GM19452 (cell line): ENCODE measurements around the gene SLC6A4.
"Not testable (repeated sequence)": the region's sequence is repeated elsewhere in the genome, so short reads cannot be mapped to it uniquely, and the experiment has no call there.

Source experiments
- ATAC-seq: cut with Tn5 transposase; IDR thresholded peaks from one replicate; pipeline ENCODE4 v1.9.1; 2021; ENCODE audit not compliant: unreplicated experiment

SLC6A4 gene

DNA sequence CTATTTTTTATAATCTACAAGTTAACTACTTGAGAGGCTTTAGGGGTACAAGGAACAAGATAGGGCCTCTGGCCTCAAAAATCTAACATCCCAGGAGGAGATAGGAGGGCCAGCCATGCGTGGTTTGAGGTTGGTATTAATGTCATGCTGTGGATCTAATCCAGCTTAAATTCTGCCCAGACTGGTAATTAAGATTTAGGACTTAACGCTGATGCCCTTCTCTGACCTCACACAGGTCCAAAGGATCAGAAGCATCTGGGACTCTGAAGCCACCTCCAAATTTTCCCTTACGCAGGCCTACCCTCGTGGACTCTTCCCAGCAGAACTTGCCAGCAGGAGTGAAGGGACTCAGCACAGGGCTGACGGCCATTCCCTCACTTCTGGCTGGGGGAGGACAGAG, 15.1 kb downstream of the SLC6A4 start:
- no peak for ATAC-seq

DNA sequence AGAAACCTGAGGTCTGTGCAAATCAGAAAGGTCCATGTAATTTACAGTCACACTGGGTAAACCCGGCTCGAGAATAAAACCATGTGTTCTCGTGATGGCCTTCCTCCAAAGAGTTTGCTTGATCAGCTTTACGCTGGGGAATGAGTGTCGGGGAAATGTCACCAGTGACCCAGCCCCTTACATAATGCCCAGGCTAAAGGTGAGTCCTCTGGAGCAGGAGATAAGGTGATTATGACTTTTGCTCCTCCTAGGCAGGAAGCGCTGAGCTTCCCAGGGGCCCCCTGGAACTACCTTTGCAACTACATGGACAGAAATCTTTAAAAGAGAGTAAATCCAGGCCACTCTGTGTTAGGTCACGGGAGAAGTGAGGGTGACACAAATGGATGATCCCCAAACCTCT, 15.7 kb downstream of the SLC6A4 start:
- no peak for ATAC-seq

DNA sequence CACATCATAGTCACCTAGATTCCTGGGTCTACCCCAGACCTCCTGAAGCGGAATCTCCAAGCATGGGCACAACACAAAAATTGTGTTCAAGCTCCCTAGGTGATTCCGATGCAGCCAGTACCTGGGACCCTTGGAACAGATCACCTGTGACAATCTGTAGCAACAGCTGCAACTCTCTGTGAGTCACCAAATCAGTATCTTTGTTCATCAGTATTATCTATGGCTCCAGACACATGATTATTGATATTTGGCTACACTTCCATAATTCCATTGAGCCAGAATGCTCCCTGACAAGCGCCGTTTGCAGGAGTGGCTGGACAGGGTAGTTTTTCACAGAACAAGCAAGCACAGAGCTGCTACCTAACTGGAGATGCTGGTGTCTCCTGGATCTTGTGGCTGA, 16.2 kb downstream of the SLC6A4 start:
- ATAC-seq: no peak

DNA sequence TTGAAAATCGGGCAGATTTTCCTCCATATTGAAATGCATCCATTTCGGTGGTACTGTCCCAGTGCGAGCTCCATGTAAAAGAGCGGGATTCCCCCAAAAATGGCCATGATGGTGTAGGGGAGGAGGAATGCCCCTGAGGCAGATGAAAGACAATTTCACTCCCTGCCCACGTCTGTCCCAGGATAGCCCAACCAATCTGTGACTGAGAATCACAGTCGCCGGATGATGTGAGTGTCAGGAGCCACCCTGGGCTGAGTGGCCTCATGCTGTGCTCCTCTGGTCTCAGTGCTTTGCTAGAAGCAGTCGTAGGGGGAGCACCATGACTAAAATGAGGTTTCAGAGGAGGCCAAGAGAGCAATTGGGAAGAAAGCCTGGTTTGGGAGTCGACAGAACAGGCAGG, 16.7 kb downstream of the SLC6A4 start:
- no peak for ATAC-seq

DNA sequence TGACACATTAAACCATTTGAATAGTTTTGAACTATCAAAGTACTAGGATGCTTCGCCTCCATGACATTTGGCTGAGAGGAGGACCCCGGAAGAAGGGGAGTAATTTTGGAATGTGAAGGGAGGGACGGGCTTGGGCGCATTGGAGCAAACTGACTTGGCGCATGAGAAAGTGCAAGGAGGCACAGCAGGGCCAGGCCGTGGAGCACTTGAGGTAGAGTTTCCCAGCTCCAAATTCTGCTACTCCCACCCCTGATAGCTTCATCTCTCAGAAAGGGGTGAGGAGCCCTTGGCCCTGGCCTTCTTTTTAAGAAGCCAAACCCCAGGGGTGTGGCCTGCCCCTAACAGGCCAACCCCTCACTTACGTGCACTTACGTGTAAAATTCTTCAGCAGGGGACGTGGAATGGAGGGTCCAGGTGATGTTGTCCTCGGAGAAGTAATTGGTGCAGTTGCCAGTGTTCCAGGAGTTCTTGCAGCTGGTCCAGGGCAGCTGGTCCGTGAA, 17.7 kb downstream of the SLC6A4 start:
- no peak for ATAC-seq

DNA sequence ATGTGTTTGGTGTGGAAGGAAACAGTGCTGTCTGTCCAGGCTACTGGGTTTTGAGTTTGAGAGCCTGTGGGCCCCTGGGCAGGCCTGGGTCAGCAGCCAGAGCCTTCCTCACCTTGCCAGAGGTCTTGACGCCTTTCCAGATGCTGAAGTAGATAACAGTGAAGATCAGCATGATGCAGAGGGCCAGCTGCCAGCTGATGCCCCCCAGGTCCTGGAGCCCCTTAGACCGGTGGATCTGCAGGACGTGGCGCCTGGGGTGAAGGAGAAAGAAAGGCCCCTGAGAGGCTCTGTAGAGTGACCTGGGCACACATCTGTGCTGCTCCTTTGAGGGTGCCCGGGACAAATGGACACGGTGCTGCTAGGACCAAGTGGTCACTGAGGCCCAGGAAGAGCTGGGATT, 18.4 kb downstream of the SLC6A4 start:
- ATAC-seq: no peak

DNA sequence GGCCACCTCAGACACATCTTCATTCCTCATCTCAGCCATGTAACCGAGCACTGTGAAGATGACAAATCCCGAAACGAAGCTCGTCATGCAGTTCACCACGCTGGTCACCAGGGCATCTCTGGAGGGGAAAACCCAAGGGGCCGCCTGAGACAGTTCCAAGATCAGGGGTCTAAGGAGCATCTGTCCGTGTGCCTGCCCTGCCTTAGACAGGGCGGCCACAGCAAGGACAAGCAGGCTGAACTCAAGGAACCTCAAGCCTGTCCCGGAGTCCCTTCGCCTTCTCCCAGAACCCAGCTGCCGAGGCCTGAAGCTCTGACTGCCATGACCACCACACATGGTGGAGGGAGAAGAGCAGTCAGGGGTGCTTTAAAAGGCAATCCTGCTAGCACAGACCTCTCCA, 22.7 kb downstream of the SLC6A4 start:
- peak; percentile 74 for ATAC-seq

DNA sequence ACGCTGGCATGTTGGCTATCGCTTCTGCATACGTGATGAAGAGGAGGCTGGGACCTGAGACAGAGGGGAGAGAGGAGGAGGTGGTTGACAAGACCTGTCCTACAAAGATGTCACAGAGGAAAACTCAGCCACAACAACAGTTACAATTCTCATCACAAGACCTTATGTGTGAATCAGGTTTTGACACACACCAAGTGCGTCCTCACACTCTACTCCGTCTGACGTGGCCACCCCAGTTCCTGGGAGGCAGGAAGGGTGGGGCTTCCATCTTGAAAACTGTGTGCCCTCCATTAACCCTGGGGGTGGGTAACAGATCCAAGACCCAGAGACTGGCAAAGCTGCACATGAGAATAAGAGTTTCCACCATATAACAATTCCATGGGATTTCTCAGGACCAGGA, 24.1 kb downstream of the SLC6A4 start:
- ATAC-seq: no peak

DNA sequence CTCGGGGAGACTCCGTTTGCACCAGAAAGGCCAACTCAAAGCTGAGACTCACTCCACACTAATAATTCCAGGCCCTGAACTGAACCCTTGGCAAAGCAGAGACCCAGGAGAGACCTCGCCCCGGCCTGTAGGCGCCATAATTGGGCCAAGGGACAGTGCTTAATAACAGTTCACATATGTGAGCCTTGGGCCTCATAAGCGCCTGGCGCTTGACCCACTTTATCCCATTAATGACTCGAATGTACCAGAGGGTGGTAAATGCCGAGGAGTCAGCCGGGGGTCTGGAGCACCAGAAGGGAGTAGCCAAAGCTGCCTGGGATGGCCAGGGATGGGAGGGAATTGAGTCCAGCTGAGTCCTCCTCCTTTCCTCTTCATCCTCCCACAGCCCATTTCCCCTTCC, 24.6 kb downstream of the SLC6A4 start:
- no peak for ATAC-seq

DNA sequence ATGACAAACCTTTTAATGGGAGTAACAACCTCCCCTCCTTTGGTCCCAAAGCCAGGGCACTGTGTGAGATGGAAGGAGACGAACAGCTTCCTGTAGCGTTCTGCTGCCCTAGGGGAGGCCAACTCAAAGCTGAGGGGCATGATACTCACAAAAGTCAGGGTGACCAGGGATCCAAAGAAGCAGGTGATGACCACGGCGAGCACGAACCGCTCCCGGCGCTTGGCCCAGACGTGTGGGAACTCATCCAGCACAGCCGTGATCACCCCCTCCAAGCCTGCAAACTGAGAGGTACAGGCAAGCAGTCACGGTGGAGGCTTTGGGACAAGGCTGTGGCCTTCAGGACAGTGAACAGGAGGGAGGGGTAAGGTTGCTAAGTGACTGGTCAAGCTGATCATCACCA, 25.1 kb downstream of the SLC6A4 start:
- no peak for ATAC-seq

DNA sequence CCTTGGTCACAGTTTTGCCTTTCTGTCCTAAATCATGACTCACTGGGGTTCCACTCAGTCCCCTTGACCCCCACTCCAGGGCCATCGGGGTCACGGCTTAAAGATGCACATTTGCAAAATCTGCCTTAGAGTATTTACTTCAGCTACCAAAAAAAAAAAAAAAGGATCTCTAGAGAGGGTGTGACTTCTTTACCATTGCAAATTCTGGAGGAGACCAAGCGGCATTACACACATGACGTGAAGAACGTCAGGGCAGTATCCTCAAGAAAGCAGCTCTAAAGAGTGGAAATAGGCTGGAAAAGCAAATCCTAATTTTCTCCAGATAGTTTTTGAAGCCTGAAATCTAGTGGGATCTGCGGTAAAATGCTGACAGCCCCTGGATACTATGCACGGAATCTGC, 25.6 kb downstream of the SLC6A4 start:
- ATAC-seq: no peak

DNA sequence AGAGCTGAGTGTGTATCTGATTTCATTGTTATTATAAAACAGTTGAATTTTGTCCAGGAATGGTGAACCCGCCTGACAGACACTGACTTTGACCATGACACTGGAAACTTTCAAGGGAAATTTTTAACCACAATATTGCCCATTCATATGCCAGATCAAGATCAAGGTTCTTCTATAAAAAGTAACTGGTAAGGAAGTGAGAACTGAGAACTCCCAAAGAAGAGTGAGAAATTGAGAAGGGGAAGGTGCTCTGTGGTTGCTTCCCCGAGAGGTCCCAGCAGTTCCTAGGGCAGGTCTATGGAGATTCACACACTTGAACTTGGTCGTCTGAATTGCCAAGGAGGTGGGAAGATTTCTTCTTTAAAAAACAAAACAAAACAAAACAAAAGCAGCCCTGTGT, 27.3 kb downstream of the SLC6A4 start:
- ATAC-seq: no peak

DNA sequence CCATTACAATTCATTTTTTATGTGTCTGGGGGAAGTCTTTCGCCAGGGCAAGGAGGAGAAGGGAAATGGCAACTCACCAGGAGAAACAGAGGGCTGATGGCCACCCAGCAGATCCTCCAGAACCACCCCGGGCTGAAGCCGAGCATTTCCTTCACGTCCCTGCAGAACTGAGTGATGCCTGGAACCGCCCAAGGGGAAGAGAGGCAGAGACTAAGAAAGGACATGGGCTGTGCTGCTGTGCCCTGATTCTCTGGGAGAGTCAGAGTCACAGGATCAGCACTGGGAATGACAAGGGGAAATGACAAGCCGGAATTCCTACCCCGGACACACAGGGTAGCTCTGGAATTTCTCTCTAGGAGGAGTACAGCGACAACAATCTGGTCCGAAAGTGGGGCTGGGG, 27.8 kb downstream of the SLC6A4 start:
- no peak for ATAC-seq

DNA sequence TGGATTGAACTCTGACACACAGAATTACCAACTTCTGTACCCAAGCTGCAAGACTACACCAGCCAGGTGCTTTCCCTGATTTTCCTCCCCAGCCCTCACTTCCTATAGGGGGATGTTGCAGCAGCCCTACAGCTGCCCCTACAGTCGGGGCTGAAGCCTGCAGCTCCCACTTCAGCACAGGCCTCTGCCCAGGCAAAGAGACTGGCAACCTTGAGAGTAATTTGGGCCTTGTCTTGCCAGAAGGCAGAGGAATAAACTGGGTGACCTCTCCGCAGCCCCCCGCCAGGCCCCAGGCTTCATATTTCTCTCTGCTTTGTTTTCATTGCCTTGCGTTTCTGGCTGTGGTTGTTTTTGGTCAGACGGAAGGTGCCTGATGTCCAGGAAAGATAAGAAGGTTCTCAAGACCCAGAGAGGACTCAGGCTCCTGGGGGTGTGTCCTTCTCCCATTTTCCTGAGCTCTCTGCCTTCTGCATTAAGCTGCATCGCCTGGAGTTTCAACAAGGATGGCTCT, 32.0 kb downstream of the SLC6A4 start:
- ATAC-seq: no peak

DNA sequence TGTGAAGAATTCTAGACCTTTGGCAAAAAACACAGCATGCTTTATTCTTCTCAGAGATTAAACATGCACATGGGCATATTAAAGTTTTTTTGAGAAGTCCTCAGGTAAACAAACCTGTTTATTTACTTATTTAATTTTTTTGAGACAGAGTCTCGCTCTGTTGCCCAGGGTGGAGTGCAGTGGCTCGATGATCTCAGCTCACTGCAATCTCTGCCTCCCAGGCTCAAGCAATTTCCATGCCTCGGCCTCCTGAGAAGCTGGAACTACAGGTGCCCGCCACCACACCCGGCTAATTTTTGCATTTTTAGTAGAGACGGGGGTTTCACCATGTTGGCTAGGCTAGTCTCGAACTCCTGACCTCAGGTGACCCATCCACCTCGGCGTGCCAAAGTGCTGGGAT, 34.8 kb downstream of the SLC6A4 start:
- ATAC-seq: not testable (repeated sequence)

DNA sequence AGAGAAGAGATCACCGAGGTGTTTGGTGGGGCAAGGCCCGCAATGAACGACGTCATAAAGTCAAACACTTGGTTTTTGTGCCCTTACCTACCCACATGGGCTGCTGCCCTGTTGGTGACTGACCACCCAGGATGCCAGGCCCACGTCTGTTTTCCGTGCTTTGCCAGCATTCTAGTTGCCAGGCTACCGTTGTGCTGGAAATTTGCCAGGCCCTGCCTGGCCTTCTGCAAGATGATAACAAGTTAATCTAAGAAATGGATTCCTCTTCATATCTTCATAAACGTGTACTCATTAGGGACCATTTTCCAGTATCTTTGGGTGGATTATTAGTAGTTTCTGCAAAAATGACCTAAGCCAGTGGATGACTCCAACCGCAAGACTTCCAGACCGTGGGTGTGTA, 35.4 kb downstream of the SLC6A4 start:
- ATAC-seq: no peak

DNA sequence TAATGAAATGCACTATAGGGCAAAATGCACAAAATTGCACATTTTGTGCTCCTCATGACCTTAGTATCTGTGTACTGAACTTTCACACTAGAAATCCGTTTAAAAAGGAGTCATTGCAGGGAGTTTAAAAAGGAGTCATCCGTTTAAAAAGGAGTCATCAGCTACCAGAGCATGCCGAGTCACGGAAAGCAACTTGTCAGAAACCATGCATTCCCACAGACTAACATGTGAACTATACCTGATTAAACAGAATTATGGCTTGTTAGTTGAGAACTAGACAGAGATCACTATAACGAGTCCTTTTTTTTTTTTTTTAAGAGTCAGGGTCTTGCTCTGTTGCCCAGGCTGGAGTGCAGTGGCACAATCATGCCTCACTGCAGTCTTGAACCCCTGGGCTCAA, 35.9 kb downstream of the SLC6A4 start:
- ATAC-seq: no peak

DNA sequence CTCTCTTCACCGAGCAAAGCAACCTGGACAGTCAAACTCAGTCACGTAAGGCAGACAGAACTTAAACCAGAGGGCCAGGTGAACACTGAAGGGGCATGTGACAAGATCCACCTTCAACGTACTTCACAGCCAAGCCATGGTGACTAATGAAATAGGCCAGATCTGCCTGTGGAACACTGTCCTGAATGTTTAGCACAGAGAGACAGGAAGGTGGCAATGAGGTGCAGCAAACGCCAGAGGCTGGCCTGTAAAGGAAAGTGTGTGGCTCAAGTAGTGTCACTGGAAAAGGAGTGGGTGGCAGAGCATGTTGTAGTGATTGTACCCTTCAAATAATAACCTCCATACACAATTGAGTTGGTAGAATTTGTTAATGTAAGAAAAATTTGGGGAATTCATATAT, 38.1 kb downstream of the SLC6A4 start:
- no peak for ATAC-seq

DNA sequence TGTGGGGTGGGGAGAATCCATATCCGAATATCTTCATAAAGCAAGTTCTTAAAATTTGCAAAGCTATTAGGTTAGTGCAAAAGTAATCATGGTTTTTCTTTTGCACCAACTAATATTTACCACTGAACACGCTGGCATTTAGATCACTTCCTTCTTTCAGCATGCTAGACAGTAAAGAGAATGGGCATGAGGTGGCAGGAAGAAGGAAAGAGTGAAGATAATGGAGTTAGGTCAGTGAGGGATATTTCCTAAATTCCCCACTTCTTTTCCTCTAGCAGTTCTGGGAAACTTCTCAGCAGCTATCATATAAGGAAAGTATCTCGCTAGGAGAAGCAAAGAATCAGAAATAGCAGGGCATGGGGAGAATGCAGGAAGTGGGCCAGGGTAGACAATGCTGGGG, 39.0 kb downstream of the SLC6A4 start:
- ATAC-seq: no peak

DNA sequence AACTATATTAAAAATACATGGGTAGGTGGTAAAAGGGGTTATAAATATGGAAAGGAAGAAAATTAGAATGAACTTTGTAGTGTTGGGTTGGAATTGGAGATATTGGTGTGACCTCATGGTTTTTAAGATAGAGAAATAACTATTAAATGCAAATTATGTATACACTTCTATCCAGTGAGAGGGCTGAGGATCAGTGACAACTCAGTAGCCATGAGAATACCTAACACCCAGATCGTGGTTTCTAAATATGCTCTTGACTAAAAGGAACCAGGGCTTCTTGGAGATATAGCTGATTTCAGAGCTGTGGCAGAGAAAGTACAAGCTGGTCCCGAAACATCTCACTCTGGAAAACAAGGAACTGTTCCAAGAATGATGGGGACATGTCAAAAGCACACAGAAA, 44.4 kb downstream of the SLC6A4 start:
- no peak for ATAC-seq

DNA sequence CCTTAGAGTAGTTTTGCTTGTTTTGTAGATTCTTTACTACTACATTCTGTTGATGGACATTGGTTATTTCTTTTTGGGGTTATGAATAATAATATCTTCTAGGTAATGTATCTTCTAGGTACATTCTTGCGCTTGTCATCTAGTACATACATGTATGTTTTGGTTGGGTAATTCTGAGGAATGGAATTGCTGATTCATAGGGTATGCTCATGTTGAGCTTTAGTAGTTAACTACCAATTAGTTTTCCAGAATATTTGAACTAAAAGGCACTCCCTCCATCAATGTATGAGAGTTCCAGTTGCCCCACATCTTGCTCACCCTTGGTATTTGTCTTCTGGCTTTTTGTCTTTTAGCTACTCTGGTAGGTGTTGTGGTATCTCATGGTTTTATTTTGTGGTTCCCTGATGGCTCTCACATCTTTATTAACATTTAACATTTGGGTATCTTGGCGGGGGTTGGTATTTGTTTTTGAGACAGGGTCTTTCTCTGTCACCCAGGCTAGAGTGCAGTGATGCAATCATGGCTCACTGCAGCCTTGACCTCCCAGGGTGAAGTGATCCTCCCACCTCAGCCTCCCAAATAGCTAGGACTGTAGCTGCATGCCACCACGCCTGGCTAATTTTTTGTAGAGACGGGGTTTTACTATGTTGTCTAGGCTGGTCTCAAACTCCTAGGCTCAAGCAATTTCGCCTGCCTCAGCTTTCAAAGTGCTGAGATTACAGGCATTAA, 47.1 kb downstream of the SLC6A4 start:
- ATAC-seq: no peak

DNA sequence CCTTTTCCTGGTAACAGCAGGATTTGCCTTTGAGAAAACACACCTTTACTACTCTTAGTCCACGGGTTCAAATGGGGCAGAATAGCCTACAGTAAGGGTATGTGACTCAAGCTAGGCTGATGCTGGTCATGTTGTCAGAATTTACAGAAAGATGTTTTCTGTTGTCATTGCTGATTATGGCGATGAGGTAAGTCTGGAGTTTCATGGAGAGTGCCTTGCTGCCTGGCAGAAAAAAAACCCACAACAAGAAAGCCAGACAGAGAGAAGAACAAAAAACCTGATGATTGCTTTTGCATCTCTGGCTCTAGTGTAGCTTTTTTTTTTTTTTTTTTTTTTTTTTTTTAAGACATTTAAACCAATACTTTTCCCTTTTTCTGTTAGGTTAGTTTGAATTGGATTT, 47.9 kb downstream of the SLC6A4 start:
- ATAC-seq: no peak

DNA sequence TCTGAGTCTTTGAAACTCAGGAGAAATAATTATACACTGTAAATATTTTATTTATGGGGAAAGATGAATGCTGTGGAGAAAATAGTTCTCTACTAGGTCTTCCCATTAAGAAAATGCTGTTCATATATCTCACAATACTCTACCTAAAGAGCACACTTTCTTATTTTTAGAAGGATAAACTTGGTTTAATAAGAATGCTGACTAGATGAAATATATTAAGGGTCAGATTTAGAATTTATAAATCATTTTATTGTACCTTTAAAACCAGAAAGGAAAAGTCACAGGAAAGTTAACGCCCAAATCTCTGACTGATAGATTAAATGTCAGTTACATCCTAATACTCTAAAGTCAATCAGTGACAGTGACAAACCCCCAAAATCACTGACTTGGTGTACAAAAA, 48.7 kb downstream of the SLC6A4 start:
- no peak for ATAC-seq
